ENCODE results near the gene SPEG.

DNA sequence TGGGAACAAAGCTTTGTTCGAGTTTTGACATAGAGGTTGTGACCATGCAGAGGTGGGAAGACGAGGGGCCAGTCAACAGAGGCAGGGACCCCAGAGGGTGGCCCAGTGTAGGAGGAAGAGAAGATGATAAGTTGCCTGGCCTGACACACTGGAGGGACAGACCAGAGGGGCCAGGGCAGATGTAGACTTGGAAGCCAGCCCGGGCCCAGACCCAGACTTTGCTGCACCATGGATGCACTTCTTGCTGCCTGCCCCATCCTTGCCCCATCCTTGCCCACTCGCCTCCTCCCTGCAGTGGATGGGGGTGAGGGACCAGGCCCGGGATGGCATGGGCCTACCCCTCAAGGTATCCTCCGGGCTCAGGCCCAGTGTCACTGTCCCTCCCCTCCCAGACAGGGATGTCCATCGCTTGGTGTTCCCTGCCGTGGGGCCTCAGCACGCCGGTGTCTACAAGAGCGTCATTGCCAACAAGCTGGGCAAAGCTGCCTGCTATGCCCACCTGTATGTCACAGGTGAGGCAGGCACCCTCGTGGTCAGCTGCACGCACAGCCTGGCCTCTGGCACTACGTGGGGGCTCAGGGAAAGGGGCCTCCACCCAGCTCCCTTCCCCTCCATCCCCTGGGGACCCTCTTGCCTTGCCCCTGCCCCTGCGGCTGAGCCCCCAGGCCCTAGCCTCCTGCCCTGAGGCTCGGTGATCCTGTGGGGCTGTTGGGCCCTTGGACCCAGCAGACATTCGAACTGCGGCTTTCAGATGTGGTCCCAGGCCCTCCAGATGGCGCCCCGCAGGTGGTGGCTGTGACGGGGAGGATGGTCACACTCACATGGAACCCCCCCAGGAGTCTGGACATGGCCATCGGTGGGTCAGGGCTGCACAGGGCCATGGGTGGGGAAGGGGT lies 37.1 kb downstream of the SPEG start:
- no peak for TF ChIP-seq POLR2A (IDR thresholded peaks at IDR 0.05; ENCODE audit: borderline replicate concordance, extremely low read depth, insufficient read depth, insufficient read length)
- TF ChIP-seq, protein P1, sequence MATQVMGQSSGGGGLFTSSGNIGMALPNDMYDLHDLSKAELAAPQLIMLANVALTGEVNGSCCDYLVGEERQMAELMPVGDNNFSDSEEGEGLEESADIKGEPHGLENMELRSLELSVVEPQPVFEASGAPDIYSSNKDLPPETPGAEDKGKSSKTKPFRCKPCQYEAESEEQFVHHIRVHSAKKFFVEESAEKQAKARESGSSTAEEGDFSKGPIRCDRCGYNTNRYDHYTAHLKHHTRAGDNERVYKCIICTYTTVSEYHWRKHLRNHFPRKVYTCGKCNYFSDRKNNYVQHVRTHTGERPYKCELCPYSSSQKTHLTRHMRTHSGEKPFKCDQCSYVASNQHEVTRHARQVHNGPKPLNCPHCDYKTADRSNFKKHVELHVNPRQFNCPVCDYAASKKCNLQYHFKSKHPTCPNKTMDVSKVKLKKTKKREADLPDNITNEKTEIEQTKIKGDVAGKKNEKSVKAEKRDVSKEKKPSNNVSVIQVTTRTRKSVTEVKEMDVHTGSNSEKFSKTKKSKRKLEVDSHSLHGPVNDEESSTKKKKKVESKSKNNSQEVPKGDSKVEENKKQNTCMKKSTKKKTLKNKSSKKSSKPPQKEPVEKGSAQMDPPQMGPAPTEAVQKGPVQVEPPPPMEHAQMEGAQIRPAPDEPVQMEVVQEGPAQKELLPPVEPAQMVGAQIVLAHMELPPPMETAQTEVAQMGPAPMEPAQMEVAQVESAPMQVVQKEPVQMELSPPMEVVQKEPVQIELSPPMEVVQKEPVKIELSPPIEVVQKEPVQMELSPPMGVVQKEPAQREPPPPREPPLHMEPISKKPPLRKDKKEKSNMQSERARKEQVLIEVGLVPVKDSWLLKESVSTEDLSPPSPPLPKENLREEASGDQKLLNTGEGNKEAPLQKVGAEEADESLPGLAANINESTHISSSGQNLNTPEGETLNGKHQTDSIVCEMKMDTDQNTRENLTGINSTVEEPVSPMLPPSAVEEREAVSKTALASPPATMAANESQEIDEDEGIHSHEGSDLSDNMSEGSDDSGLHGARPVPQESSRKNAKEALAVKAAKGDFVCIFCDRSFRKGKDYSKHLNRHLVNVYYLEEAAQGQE (IDR thresholded peaks at IDR 0.05; ENCODE audit: low read depth), result no peak
- TF ChIP-seq CEBPB (IDR thresholded peaks at IDR 0.05; ENCODE audit: low read depth), result no peak
- no peak for TF ChIP-seq ZFX (IDR thresholded peaks at IDR 0.05)
- TF ChIP-seq, protein P2, sequence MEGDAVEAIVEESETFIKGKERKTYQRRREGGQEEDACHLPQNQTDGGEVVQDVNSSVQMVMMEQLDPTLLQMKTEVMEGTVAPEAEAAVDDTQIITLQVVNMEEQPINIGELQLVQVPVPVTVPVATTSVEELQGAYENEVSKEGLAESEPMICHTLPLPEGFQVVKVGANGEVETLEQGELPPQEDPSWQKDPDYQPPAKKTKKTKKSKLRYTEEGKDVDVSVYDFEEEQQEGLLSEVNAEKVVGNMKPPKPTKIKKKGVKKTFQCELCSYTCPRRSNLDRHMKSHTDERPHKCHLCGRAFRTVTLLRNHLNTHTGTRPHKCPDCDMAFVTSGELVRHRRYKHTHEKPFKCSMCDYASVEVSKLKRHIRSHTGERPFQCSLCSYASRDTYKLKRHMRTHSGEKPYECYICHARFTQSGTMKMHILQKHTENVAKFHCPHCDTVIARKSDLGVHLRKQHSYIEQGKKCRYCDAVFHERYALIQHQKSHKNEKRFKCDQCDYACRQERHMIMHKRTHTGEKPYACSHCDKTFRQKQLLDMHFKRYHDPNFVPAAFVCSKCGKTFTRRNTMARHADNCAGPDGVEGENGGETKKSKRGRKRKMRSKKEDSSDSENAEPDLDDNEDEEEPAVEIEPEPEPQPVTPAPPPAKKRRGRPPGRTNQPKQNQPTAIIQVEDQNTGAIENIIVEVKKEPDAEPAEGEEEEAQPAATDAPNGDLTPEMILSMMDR (IDR thresholded peaks at IDR 0.05 in 2 of 3, conservative IDR thresholded peaks at IDR 0.05 in 1 of 3; ENCODE audit: borderline replicate concordance in 1 of 3, insufficient read depth in 1 of 3, low read depth in 2 of 3, low read length in 2 of 3), result no peak
- TF ChIP-seq, protein P3, sequence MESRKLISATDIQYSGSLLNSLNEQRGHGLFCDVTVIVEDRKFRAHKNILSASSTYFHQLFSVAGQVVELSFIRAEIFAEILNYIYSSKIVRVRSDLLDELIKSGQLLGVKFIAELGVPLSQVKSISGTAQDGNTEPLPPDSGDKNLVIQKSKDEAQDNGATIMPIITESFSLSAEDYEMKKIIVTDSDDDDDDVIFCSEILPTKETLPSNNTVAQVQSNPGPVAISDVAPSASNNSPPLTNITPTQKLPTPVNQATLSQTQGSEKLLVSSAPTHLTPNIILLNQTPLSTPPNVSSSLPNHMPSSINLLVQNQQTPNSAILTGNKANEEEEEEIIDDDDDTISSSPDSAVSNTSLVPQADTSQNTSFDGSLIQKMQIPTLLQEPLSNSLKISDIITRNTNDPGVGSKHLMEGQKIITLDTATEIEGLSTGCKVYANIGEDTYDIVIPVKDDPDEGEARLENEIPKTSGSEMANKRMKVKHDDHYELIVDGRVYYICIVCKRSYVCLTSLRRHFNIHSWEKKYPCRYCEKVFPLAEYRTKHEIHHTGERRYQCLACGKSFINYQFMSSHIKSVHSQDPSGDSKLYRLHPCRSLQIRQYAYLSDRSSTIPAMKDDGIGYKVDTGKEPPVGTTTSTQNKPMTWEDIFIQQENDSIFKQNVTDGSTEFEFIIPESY (IDR thresholded peaks at IDR 0.05; ENCODE audit: extremely low read depth, insufficient replicate concordance, low read length), result no peak
- TF ChIP-seq EZH2 (IDR thresholded peaks at IDR 0.05), result no peak
